Ovary (tissue), 9 donors: ENCODE results near the gene ATP2B3. TPM values are rescaled to one million over a fixed set of nuclear protein-coding genes. Genes with fewer than 3 reads are reported as not detected.

Experiments
- DNase-seq, 5 donors: peaks; one replicate each; pipeline ENCODE4 v3.0.0-alpha.2; 2019 to 2020
- H3K27ac ChIP-seq, 2 donors: fragments of 200-600 bp; one replicate each; pipeline versions ENCODE4 v1.5.1 to v1.8.0; 2019 to 2022
- H3K27me3 ChIP-seq: fragments of 200-600 bp; one replicate; pipeline ENCODE4 v1.8.0; 2022
- H3K36me3 ChIP-seq: fragments of 200-600 bp; sonication (generic); one replicate; pipeline ENCODE4 v1.5.1; 2019
- H3K4me1 ChIP-seq: one replicate; pipeline ENCODE4 v1.8.1; 2013; ENCODE audit warnings: mild to moderate bottlenecking, moderate library complexity; ENCODE audit not compliant: insufficient read depth
- H3K4me3 ChIP-seq: fragments of 200-600 bp; sonication (generic); one replicate; pipeline ENCODE4 v1.5.1; 2017
- H3K9me3 ChIP-seq, 2 donors: fragments of 200-600 bp in 1 of 2; sonication (generic) in 1 of 2; one replicate each; pipeline versions ENCODE4 v1.5.1 to v1.8.1; 2013 to 2019; ENCODE audit warnings: mild to moderate bottlenecking in 1 of 2, moderate library complexity in 1 of 2
- CTCF ChIP-seq, 3 donors: fragments of 450-650 bp in 2 of 3; fragments of 200-600 bp in 1 of 3; IDR thresholded peaks; one replicate each; pipeline versions ENCODE4 v1.5.1 to v1.8.0; 2016 to 2022; ENCODE audit warnings: antibody characterized with exemption in 3 of 3, mild to moderate bottlenecking in 1 of 3
- EP300 ChIP-seq: sonication (generic); formaldehyde crosslinking; IDR thresholded peaks from one replicate; pipeline ENCODE4 v1.6.1; 2017; ENCODE audit warnings: antibody characterized with exemption
- POLR2A ChIP-seq: fragments of 450-650 bp; IDR thresholded peaks from one replicate; pipeline ENCODE4 v1.6.1; 2017; ENCODE audit warnings: antibody characterized with exemption, mild to moderate bottlenecking, moderate library complexity
- WGBS, 3 donors: extraction: QIAGEN DNeasy Blood & Tissue Kit in 1 of 3; methylation state at CpG; one replicate each; pipeline versions ENCODE4 v1.1.5 to v1.1.7; 2013 to 2017; 5-methylcytosine and 5-hydroxymethylcytosine counted together
- intact Hi-C, 4 donors: fragments of 100-400 bp; cut with DNase I; formaldehyde crosslinking; loops; one replicate each; pipeline versions ENCODE4 v1.11.0 to v1.15.1; 2022 to 2023
- polyA plus RNA-seq, 2 donors: library from polyadenylated mRNA; stranded (reverse); fragments of 200-250 nt in 1 of 2; fragments of 350-450 nt in 1 of 2; fragmentation: Illumina TruSeq in 1 of 2; extraction: RNeasy Lipid Tissue Mini Kit (QIAGEN cat#74804) in 1 of 2; gene quantifications; one replicate each; pipeline ENCODE4 v1.2.3, GENCODE V29; 2013 to 2014
- total RNA-seq, 7 donors: library from RNA; depleted of rRNA in 2 of 7; stranded (reverse); fragments of >200 nt in 2 of 7; fragmentation: NEBNext Ultra II Directional in 3 of 7; extraction: Animal tissue kit (Norgen Biotek cat#: 25700) in 3 of 7; gene quantifications; one replicate each; pipeline versions ENCODE4 v1.1.0 to v1.2.4, GENCODE V29; 2016 to 2023
- donor health status: DM: no; HTN: no; CAD: no; lungs with moderate emphysema.
- donor health status: DM: no; HTN: no; CAD: no.
- donor health status: Bipolar disorder and iron deficiency.
- donor health status: DM: yes; HTN: yes; CAD: no.
- donor health status: DM: no; HTN: no; CAD: no.
- donor health status: DM: yes; HTN: yes; CAD: no.

Gene ATP2B3
- total and polyA plus RNA-seq, 9 donors, result 0.01 to 1.6 (median 0.25) TPM; not detected in 5

DNA sequence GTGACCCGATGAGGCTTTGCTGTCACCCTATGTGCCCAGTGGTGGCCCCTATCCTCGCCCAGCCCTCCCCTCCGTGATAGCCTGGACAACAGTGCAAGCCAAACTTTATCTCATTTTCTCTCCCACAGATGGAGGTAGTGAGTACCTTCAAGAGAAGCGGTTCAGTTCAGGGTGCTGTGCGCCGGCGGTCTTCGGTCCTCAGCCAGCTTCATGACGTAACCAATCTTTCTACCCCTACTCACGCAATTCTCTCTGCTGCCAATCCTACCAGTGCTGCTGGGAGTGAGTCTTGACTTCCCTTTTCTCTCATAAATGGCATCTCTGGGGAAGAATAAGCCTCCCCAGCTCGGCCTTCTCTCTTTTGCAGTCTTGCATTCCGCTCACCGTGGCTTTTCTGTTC is 52.0 kb downstream of the ATP2B3 start:
- no peak for DNase-seq
- H3K9me3 ChIP-seq, result no peaks in the 10 kb centered on the region
- H3K27ac ChIP-seq, result no peak overlapping the region
- WGBS, 3 donors, result 86 to 90% (median 86%) methylated on average over 13 of the region's 13 CpGs
- H3K4me3 ChIP-seq, result no peak overlapping the region
- no peaks in the 10 kb centered on the region for H3K27me3 ChIP-seq
- no peaks in the 10 kb centered on the region for H3K4me1 ChIP-seq
- H3K36me3 ChIP-seq, result no peaks in the 10 kb centered on the region
- intact Hi-C loops, result no loop called here
- TF ChIP-seq EP300 (no peak), CTCF (IDR thresholded peaks at IDR 0.05) (no peak), POLR2A (no peak)

DNA sequence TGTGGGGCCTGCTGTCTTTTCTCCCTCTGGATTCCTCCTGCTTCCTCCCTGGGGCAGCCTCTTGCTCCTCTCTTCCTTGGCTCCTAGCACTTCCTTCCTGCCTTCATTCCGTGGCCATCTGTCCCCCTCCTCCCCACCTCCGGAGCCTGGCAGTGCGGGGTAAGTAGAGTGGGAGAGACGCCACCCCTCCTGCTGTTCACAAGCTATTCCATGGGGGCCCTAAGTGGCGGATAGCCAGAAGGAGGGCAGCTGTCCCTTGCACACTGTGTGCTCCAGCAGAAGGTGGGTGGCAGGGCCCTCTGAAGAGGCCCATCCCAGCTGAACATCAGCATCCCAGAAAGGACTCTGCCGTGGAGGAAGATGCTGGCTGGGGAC is 54.1 kb downstream of the ATP2B3 start:
- TF ChIP-seq CTCF (IDR thresholded peaks at IDR 0.05) (no peak), EP300 (no peak), POLR2A (no peak)
- intact Hi-C loops, result no loop called here
- Histone ChIP-seq H3K36me3 (no peaks in the 10 kb centered on the region), H3K9me3 (no peaks in the 10 kb centered on the region), H3K4me1 (no peaks in the 10 kb centered on the region), H3K27ac (no peak overlapping the region), H3K4me3 (no peak overlapping the region), H3K27me3 (no peaks in the 10 kb centered on the region)
- no peak for DNase-seq
- 71 to 79% (median 72%) methylated on average over 6 of the region's 6 CpGs for whole genome bisulfite sequencing, 3 donors

- no peak for DNase-seq
- WGBS, 3 donors, result 90 to 91% (median 90%) methylated on average over 10 of the region's 10 CpGs
- H3K4me3 ChIP-seq, result no peak overlapping the region
- H3K27me3 ChIP-seq, result no peaks in the 10 kb centered on the region
- TF ChIP-seq EP300, result no peak
- no peak for TF ChIP-seq CTCF (IDR thresholded peaks at IDR 0.05)
- no peak for TF ChIP-seq POLR2A
- intact Hi-C loops, result no loop called here
- H3K36me3 ChIP-seq, result no peaks in the 10 kb centered on the region
- no peak overlapping the region for H3K27ac ChIP-seq
- H3K4me1 ChIP-seq, result no peaks in the 10 kb centered on the region
- H3K9me3 ChIP-seq, result no peaks in the 10 kb centered on the region
Measured at GRCh38 chrX:153572601-153573000, 55.2 kb downstream of the ATP2B3 start.

DNA sequence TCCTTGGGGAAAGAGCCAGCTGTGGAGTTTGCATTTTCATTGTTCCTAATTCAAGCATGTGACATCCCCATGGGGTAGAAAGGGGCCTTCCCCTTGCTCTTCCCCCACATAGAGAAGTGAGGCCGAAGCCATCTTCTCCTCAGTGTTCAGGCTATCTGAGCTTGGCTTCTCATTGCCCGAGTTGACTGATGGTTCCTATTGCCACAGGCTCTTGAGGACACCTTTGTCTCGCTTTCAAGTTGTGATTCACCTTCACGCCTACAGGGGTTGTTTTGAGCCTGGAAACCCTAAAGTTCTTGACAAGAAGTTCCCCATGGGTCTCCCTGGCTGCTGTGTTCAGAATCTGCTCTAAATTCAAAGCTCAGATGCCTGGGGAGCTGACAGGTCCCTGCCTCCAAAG is 56.5 kb downstream of the ATP2B3 start:
- TF ChIP-seq POLR2A (no peak), CTCF (IDR thresholded peaks at IDR 0.05) (no peak), EP300 (no peak)
- Histone ChIP-seq H3K9me3 (no peaks in the 10 kb centered on the region), H3K4me3 (no peak overlapping the region), H3K4me1 (no peaks in the 10 kb centered on the region), H3K27ac (no peak overlapping the region), H3K36me3 (no peaks in the 10 kb centered on the region), H3K27me3 (no peaks in the 10 kb centered on the region)
- 70 to 74% (median 74%) methylated on average over 4 of the region's 4 CpGs for WGBS, 3 donors
- no peak for DNase-seq
- intact Hi-C loops, result no loop called here
